GM10266 (cell line): ENCODE measurements around the gene ZNF611.
"Not testable (repeated sequence)": the region's sequence is repeated elsewhere in the genome, so short reads cannot be mapped to it uniquely, and the experiment has no call there.

Source experiments
- DNase-seq: peaks from one replicate; pipeline ENCODE4 v3.0.0; 2012; ENCODE audit errors: extremely low spot score
- CTCF ChIP-seq: IDR thresholded peaks from 2 replicates; pipeline ENCODE4 v1.5.1; 2012; ENCODE audit warnings: mild to moderate bottlenecking, low read depth; ENCODE audit not compliant: control insufficient read depth, insufficient read depth; ENCODE audit errors: missing control alignments

Gene ZNF611

GRCh38 chr19:52722062-52723003, 12.5 kb downstream of the ZNF611 start:
- DNase-seq, result no peak
- TF ChIP-seq CTCF, result no peak

- DNase-seq, result not testable (repeated sequence)
These were observed 14.3 kb downstream of the ZNF611 start for GRCh38 chr19:52720541-52720940.

- no peak for DNase-seq
- TF ChIP-seq CTCF, result no peak
These were observed 18.3 kb downstream of the ZNF611 start for GRCh38 chr19:52716522-52716921.

GRCh38 chr19:52715902-52716301, 18.9 kb downstream of the ZNF611 start:
- not testable (repeated sequence) for DNase-seq

- DNase-seq, result not testable (repeated sequence)
These were observed 19.5 kb downstream of the ZNF611 start for GRCh38 chr19:52715330-52715729.

- not testable (repeated sequence) for DNase-seq
These were observed 21.8 kb downstream of the ZNF611 start for GRCh38 chr19:52713051-52713450.

- DNase-seq, result not testable (repeated sequence)
These were observed 23.2 kb downstream of the ZNF611 start for GRCh38 chr19:52711661-52712060.

GRCh38 chr19:52710538-52710937, 24.3 kb downstream of the ZNF611 start:
- no peak for TF ChIP-seq CTCF

GRCh38 chr19:52705615-52706014, 29.2 kb downstream of the ZNF611 start:
- not testable (repeated sequence) for DNase-seq

More at GRCh38 chr19:52710538-52710937, 24.3 kb downstream of the ZNF611 start:
- DNase-seq, result no peak

GRCh38 chr19:52703917-52704316, 30.9 kb downstream of the ZNF611 start:
- no peak for TF ChIP-seq CTCF

More at GRCh38 chr19:52703917-52704316, 30.9 kb downstream of the ZNF611 start:
- no peak for DNase-seq
